ENCODE data around the gene SPEF2.
A peak's percentile ranks its signal among the peaks of the same experiment; 100 is the strongest.
"Not testable (repeated sequence)": the region's sequence is repeated elsewhere in the genome, so short reads cannot be mapped to it uniquely, and the experiment has no call there.

Gene SPEF2

GRCh38 chr5:35819668-35820067 lies 202.0 kb downstream of the SPEF2 start:
- DNase-seq (ENCODE audit: low read depth in 2 of 2): no peak

GRCh38 chr5:35820735-35821134 lies 203.1 kb downstream of the SPEF2 start:
- no peak for DNase-seq (ENCODE audit: low read depth in 2 of 2)

GRCh38 chr5:35821513-35821912 lies 203.8 kb downstream of the SPEF2 start:
- DNase-seq (ENCODE audit: low read depth in 2 of 2): no peak

- DNase-seq (ENCODE audit: low read depth in 2 of 2): no peak
These were observed 204.8 kb downstream of the SPEF2 start for GRCh38 chr5:35822511-35822910.

- no peak for DNase-seq (ENCODE audit: low read depth in 2 of 2)
These were observed 205.9 kb downstream of the SPEF2 start for GRCh38 chr5:35823347-35824098.

- DNase-seq (ENCODE audit: low read depth in 2 of 2): no peak
These were observed 208.4 kb downstream of the SPEF2 start for GRCh38 chr5:35826056-35826455.

GRCh38 chr5:35826554-35826953 lies 208.9 kb downstream of the SPEF2 start:
- no peak for DNase-seq (ENCODE audit: low read depth in 2 of 2)

- no peak for DNase-seq (ENCODE audit: low read depth in 2 of 2)
These were observed 210.5 kb downstream of the SPEF2 start for GRCh38 chr5:35828082-35828598.

GRCh38 chr5:35830587-35830986 lies 212.9 kb downstream of the SPEF2 start:
- DNase-seq (ENCODE audit: low read depth in 2 of 2): no peak

GRCh38 chr5:35832762-35833161 lies 215.1 kb downstream of the SPEF2 start:
- no peak for DNase-seq (ENCODE audit: low read depth in 2 of 2)

- DNase-seq (ENCODE audit: low read depth in 2 of 2): no peak
These were observed 215.6 kb downstream of the SPEF2 start for GRCh38 chr5:35833224-35833623.

- DNase-seq (ENCODE audit: low read depth in 2 of 2): no peak
These were observed 218.4 kb downstream of the SPEF2 start for GRCh38 chr5:35835796-35836742.

GRCh38 chr5:35838370-35839042 lies 220.8 kb downstream of the SPEF2 start:
- no peak for DNase-seq (ENCODE audit: low read depth in 2 of 2)

- DNase-seq (ENCODE audit: low read depth in 2 of 2): no peak
These were observed 225.2 kb downstream of the SPEF2 start for GRCh38 chr5:35842856-35843255.

GRCh38 chr5:35845508-35845907 lies 227.8 kb downstream of the SPEF2 start:
- not testable (repeated sequence) for DNase-seq (ENCODE audit: low read depth in 2 of 2)

- DNase-seq (ENCODE audit: low read depth in 2 of 2): no peak
These were observed 229.8 kb downstream of the SPEF2 start for GRCh38 chr5:35847491-35847890.

GRCh38 chr5:35847961-35848360 lies 230.3 kb downstream of the SPEF2 start:
- no peak for DNase-seq (ENCODE audit: low read depth in 2 of 2)

GRCh38 chr5:35849860-35850259 lies 232.2 kb downstream of the SPEF2 start:
- DNase-seq (ENCODE audit: low read depth in 2 of 2): no peak

- DNase-seq (ENCODE audit: low read depth in 2 of 2): no peak
These were observed 233.5 kb downstream of the SPEF2 start for GRCh38 chr5:35850967-35851680.

GRCh38 chr5:35852084-35852734 lies 234.5 kb downstream of the SPEF2 start:
- DNase-seq (ENCODE audit: low read depth in 2 of 2): peak in 1 of 2 donors; percentile 50

- DNase-seq (ENCODE audit: low read depth in 2 of 2): no peak
These were observed 235.1 kb downstream of the SPEF2 start for GRCh38 chr5:35852773-35853172.

All from stimulated activated CD4-positive, alpha-beta T cell treated with anti-CD3 and anti-CD28 coated beads, Interleukin-15, amount 100 ng/mL, for 48 hours (primary cell).